Ramos (cell line): ENCODE measurements around the gene UNC45B.
"Not testable (repeated sequence)": the region's sequence is repeated elsewhere in the genome, so short reads cannot be mapped to it uniquely, and the experiment has no call there.

Experiments
- in situ Hi-C: fragments of 300-500 bp; cut with MboI; formaldehyde crosslinking; loops from one replicate; pipeline ENCODE4 v1.14.3; 2022; ENCODE audit warnings: low sequenced_read_pairs; ENCODE audit not compliant: unreplicated experiment

UNC45B gene

GRCh38 chr17:35138218-35138617, 9.4 kb upstream of the UNC45B start:
- in situ Hi-C loops, result no loop called here

DNA sequence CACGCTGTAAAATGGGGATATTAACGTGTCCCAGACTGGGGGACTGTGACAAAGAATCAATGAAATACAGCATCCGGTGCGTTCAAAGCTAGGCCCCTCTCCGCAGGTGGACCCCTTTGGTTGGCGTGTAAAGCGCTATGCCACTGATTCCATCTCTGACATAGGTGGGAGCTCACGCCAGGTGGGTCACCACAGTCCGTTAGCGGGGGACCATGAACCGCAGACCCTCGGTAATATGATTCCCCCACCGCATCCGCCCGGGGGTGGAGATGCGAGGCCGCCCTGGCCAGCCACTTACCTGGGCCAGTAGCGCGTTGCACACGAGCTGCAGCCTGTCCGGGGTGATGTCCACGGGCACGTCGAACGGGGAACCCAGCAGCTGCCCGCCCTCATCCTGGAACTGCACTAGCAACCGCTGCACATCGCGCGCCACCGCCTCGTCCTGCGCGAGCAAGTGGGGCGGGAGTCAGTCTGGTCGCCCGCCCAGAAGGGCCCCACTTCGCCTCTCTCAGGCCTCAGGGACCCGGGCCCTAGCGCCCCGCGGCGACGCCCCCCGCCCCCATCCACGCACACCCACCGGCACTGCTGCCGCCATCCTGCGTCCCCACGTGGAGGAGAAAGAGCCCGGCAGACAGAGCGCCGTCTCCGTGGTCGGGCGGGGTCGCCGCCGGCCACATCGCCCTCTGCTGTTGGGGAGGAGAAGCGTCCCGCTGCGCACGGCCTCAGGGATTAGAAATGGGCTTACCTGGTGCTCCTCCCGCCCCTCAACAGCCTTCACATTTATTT, 5.7 kb upstream of the UNC45B start, which contains the start of gene NLE1:
Gene NLE1 (minus strand): TSS at position 623 of the 786 bp plus-strand sequence. CDS start 28 bp downstream, at position 595.
- in situ Hi-C loops, result no loop called here

DNA sequence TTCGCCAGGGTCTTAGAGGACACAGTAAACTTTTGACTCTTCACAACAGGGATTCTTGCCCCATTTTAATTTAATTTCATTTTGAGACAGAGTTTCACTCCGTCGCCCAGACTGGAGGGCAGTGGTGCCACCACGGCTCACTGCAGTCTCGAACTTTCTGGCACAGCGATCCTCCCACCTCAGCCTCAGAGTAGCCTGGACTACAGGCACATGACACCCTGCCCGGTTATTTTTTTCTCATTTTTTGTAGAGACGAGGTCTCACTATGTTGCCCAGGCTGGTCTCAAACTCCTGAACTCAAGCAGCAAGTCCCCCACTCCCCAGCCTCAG, 5.2 kb upstream of the UNC45B start:
- in situ Hi-C loops, result no loop called here

DNA sequence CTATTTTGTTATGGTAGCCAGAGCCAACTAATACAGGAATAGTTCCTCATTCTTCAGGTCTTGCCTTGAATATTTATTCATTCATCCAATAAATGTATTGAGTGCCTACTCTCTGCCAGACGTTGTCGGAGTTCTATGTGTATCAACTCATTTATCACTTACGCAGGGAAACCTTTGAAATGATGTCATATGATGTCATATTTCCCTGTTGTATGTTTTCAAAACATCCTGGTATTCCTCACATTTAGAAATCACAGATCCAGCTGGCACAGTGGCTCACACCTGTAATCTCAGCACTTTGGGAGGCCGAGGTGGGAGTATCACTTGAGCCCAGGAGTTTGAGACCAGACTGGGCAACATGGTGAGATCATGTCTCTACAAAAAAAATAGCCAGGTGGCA, 2.8 kb upstream of the UNC45B start:
- in situ Hi-C loops, result no loop called here

DNA sequence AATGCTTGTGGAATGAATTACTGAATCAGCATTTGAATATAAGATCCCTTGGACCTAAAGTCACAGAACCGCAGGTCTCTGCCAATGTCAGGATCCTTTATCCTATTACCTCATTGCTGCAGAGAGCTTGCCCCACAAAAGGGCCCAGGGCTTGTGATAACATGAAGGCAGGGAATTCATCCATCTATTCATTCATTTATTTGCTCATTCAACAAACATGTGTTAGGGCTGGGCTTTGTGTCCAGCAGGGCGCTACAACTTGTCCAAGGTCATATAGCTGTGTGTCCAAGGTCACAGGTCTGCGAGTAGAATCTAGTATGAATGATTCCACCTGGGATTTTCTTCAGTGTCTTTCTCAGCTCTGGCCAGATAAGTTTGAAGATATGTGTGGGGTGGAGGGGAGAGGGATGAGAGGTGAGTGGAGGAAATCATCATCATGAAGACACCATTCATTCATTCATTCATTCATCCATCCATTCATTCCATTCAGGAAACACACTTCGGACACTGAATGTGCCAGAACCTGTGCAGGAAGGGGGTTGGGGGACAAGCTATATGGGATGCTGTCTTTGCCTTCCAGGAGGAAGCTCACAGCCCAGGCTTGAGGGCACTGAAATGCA, 1.3 kb upstream of the UNC45B start:
- in situ Hi-C loops, result no loop called here

DNA sequence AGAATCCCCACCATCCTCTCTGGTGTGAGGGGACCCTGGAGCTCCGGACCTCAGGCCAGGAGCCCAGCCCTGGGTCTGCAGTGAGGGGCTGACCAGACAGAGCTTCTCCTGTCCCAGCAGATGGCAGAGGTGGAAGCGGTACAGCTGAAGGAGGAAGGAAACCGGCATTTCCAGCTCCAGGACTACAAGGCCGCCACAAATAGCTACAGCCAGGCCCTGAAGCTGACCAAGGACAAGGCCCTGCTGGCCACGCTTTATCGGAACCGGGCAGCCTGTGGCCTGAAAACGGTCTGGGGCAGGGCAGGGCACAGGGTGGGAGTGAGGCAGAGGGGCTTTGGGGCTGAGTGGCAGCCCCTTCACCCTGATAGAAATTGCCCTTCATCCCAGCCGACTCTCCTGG, 527 bp downstream of the UNC45B start:
- in situ Hi-C loops, result no loop called here

DNA sequence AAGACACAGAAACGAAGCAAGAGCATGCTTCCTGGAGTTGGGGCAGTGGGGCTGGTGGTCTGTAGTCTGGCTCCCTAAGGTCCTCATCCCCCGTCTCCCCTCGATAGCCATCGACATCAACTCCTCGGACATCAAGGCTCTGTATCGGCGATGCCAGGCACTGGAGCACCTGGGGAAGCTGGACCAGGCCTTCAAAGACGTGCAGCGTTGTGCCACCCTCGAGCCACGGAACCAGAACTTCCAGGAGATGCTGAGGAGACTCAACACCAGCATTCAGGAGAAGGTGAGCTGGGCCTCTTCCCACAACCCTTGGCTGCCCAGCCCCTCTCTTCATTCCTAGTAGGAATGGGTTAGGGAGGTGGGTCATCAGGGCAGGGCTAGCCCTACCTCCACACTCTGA, 2.3 kb downstream of the UNC45B start:
- in situ Hi-C loops, result no loop called here

DNA sequence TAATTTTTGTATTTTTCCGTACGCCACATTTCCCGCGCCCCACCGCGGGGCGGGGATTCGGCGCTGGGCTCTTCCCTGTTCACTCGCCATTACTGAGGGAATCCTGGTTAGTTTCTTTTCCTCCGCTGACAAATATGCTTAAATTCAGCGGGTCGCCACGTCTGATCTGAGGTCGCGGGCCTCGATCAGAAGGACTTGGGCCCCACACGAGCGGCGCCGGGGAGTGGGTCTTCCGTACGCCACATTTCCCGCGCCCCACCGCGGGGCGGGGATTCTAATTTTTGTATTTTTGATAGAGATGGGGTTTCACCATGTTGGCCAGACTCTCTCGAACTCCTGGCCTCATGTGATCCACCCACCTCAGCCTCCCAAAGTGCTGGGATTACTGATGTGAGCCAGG, 3.5 kb downstream of the UNC45B start:
- in situ Hi-C loops, result not testable (repeated sequence)

- in situ Hi-C loops, result no loop called here
Measured at GRCh38 chr17:35152421-35153140, 5.0 kb downstream of the UNC45B start.

GRCh38 chr17:35154196-35155165, 6.9 kb downstream of the UNC45B start:
- in situ Hi-C loops, result no loop called here

GRCh38 chr17:35155246-35155645, 7.6 kb downstream of the UNC45B start:
- in situ Hi-C loops, result no loop called here

GRCh38 chr17:35159940-35160339, 12.3 kb downstream of the UNC45B start:
- in situ Hi-C loops, result loop anchor here (10.0 kb wide), 1 partner anchor 375 kb away; the partner anchor contains the start of gene SLFN12L

- in situ Hi-C loops, result loop anchor here (10.0 kb wide), 1 partner anchor 374 kb away; the partner anchor contains the start of gene SLFN12L
Measured at GRCh38 chr17:35160354-35161201, 13.0 kb downstream of the UNC45B start.

- in situ Hi-C loops, result loop anchor here (10.0 kb wide), 1 partner anchor 373 kb away; the partner anchor contains the start of gene SLFN12L
Measured at GRCh38 chr17:35161281-35161761, 13.7 kb downstream of the UNC45B start.

DNA sequence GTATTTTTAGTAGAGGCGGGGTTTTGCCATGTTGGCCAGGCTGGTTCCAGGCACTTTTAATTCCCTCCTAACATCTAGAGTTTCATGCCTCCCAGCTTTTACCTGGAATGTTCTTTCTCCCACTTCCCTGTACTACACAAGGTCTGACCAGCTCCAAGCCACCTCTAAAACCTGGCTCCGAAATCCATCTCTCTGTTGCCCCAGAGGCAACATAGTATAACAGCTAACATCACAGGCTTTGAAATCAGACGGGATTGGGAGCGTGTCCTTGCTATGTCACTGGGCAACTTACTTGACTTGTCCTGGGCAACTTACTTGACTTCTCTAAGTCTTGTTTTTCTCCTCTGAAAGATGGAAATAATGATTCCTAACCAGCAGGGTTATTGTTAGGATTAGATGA, 15.1 kb downstream of the UNC45B start:
- in situ Hi-C loops, result loop anchor here (10.0 kb wide), 1 partner anchor 372 kb away; the partner anchor contains the start of gene SLFN12L

DNA sequence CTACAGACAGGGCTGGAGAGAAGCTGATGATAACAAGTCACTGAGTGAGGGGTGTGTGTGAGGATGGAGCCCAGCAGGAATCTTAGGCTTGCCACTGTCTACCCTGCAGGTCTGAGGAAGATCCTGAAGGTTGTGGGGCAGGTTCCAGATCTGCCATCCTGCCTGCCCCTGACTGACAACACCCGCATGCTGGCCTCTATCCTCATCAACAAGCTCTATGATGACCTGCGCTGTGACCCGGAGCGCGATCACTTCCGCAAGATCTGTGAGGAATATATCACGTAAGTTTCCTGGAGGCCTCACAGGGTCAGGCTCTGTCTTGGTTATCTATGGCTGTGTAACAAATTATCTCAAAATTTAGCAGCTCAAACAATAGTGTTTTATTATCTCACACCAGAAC, 16.3 kb downstream of the UNC45B start:
- in situ Hi-C loops, result loop anchor here (10.0 kb wide), 1 partner anchor 371 kb away; the partner anchor contains the start of gene SLFN12L

GRCh38 chr17:35164716-35165115, 17.1 kb downstream of the UNC45B start:
- in situ Hi-C loops, result loop anchor here (10.0 kb wide), 1 partner anchor 370 kb away; the partner anchor contains the start of gene SLFN12L

DNA sequence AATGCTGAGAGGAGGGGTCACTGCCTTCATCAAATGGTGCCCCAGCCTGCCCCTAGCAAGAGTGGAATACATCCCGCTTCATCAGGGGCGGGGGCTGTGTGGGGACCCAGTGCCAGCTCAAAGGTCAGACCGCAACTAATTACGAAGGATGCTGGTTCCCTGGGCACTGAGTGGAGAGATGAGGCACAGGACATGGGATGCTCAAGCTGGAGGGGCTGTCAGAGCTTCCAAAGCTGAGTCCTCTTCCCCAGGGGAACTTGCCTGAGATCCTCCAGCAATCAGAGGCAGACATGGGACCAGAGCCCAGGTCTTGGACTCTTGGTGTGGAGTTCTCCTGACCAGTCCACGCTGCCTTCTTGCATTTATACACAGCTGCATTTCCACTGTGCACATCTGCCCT, 18.9 kb downstream of the UNC45B start:
- in situ Hi-C loops, result loop anchor here (10.0 kb wide), 1 partner anchor 368 kb away; the partner anchor contains the start of gene SLFN12L
